H9 (cell line): ENCODE data around the gene JADE2. TPM values are rescaled to one million over a fixed set of nuclear protein-coding genes. Genes with fewer than 3 reads are reported as not detected.

Experiments used
- DNase-seq: peaks from one replicate; pipeline ENCODE4 v3.0.0-alpha.2; 2017
- H2AFZ ChIP-seq: one replicate; pipeline ENCODE4 v1.6.1; 2013; ENCODE audit warnings: mild to moderate bottlenecking, low read length, control low read depth, moderate library complexity
- H2AK5ac ChIP-seq: 2 replicates; pipeline ENCODE4 v1.6.1; 2013; ENCODE audit warnings: low read length, control low read depth, mixed read lengths; ENCODE audit not compliant: insufficient read length
- H2BK120ac ChIP-seq: one replicate; pipeline ENCODE4 v1.6.1; 2013; ENCODE audit warnings: low read depth, mild to moderate bottlenecking, low read length, control low read depth, inconsistent platforms; ENCODE audit not compliant: poor library complexity, severe bottlenecking
- H2BK12ac ChIP-seq: 2 replicates; pipeline ENCODE4 v1.6.1; 2013; ENCODE audit warnings: low read length, control low read depth, mixed read lengths, low read depth; ENCODE audit not compliant: insufficient read length
- H2BK15ac ChIP-seq: 2 replicates; pipeline ENCODE4 v1.6.1; 2013; ENCODE audit warnings: low read depth, low read length, control low read depth
- H2BK20ac ChIP-seq: one replicate; pipeline ENCODE4 v1.6.1; 2013; ENCODE audit warnings: low read depth, mild to moderate bottlenecking, low read length, control low read depth, inconsistent platforms; ENCODE audit not compliant: poor library complexity, severe bottlenecking
- H2BK5ac ChIP-seq: 2 replicates; pipeline ENCODE4 v1.6.1; 2013; ENCODE audit warnings: low read length, control low read depth, mixed read lengths; ENCODE audit not compliant: insufficient read length
- H3K14ac ChIP-seq: 2 replicates; pipeline ENCODE4 v1.6.1; 2013; ENCODE audit warnings: low read length, control low read depth; ENCODE audit not compliant: insufficient read depth
- H3K18ac ChIP-seq: 2 replicates; pipeline ENCODE4 v1.6.1; 2013; ENCODE audit warnings: low read depth, mild to moderate bottlenecking, mixed read lengths, low read length, control low read depth; ENCODE audit not compliant: insufficient read length
- H3K23ac ChIP-seq: 2 replicates; pipeline ENCODE4 v1.6.1; 2013; ENCODE audit warnings: low read length, control low read depth, mixed read lengths, low read depth; ENCODE audit not compliant: insufficient read length
- H3K23me2 ChIP-seq: 2 replicates; pipeline ENCODE4 v1.6.1; 2013; ENCODE audit warnings: low read depth, mild to moderate bottlenecking, mixed read lengths, low read length, control low read depth; ENCODE audit not compliant: insufficient read length, poor library complexity, severe bottlenecking
- H3K27ac ChIP-seq: 2 replicates; pipeline ENCODE4 v1.5.1; 2013; ENCODE audit warnings: low read length, control low read depth, mixed read lengths, low read depth; ENCODE audit not compliant: insufficient read length
- H3K27me3 ChIP-seq: 2 replicates; pipeline ENCODE4 v1.6.1; 2013; ENCODE audit warnings: low read length, control low read depth, inconsistent platforms; ENCODE audit not compliant: insufficient read depth
- H3K4ac ChIP-seq: 2 replicates; pipeline ENCODE4 v1.6.1; 2013; ENCODE audit warnings: low read depth, mild to moderate bottlenecking, control low read depth, inconsistent platforms, low read length, moderate library complexity
- H3K4me1 ChIP-seq: 2 replicates; pipeline ENCODE4 v1.6.1; 2013; ENCODE audit warnings: low read length, control low read depth, inconsistent platforms; ENCODE audit not compliant: insufficient read depth
- H3K4me2 ChIP-seq: 2 replicates; pipeline ENCODE4 v1.6.1; 2013; ENCODE audit warnings: low read length, control low read depth, mixed read lengths; ENCODE audit not compliant: insufficient read length, insufficient read depth
- H3K56ac ChIP-seq: 2 replicates; pipeline ENCODE4 v1.6.1; 2013; ENCODE audit warnings: low read depth, mild to moderate bottlenecking, mixed read lengths, low read length, control low read depth; ENCODE audit not compliant: insufficient read length
- H3K79me1 ChIP-seq: 2 replicates; pipeline ENCODE4 v1.6.1; 2013; ENCODE audit warnings: low read depth, mild to moderate bottlenecking, moderate library complexity, low read length, control low read depth, inconsistent platforms; ENCODE audit not compliant: insufficient read depth, poor library complexity, severe bottlenecking
- H3K79me2 ChIP-seq: 2 replicates; pipeline ENCODE4 v1.6.1; 2013; ENCODE audit warnings: low read length, control low read depth, inconsistent platforms; ENCODE audit not compliant: insufficient read depth
- H3K9ac ChIP-seq: 2 replicates; pipeline ENCODE4 v1.6.1; 2013; ENCODE audit warnings: low read length, control low read depth, mixed read lengths; ENCODE audit not compliant: insufficient read length; ENCODE audit errors: extremely low read depth
- H3K9me3 ChIP-seq: one replicate; pipeline ENCODE4 v1.6.1; 2013; ENCODE audit warnings: low read depth, low read length, inconsistent platforms; ENCODE audit not compliant: control insufficient read depth
- H3T11ph ChIP-seq: one replicate; pipeline ENCODE4 v1.6.1; 2013; ENCODE audit warnings: mild to moderate bottlenecking, low read length, control low read depth, inconsistent platforms
- H4K20me1 ChIP-seq: one replicate; pipeline ENCODE4 v1.6.1; 2013; ENCODE audit not compliant: control insufficient read depth, insufficient read length, insufficient read depth
- H4K5ac ChIP-seq: 2 replicates; pipeline ENCODE4 v1.6.1; 2013; ENCODE audit warnings: low read depth, mild to moderate bottlenecking, mixed read lengths, low read length, control low read depth; ENCODE audit not compliant: insufficient read length
- H4K8ac ChIP-seq: replicated peaks from 2 replicates; pipeline ENCODE4 v1.6.1; 2013; ENCODE audit warnings: low read length, control low read depth, mixed read lengths, low read depth; ENCODE audit not compliant: insufficient read length
- H4K91ac ChIP-seq: 2 replicates; pipeline ENCODE4 v1.6.1; 2013; ENCODE audit warnings: low read depth, mild to moderate bottlenecking, moderate library complexity, mixed read lengths, low read length, control low read depth; ENCODE audit not compliant: insufficient read length
- H3K27ac Mint-ChIP-seq, 3 experiments: 2 replicates in 2 of 3; 3 replicates in 1 of 3; pipeline ENCODE4 v1.8.0; 2020 to 2021; ENCODE audit warnings: mixed read lengths in 3 of 3, mild to moderate bottlenecking in 1 of 3, moderate library complexity in 1 of 3
- H3K27me3 Mint-ChIP-seq: 2 replicates; pipeline ENCODE4 v1.8.0; 2021; ENCODE audit warnings: low read depth, mild to moderate bottlenecking, moderate library complexity, mixed read lengths
- H3K36me3 Mint-ChIP-seq, 3 experiments: 2 replicates in 2 of 3; 3 replicates in 1 of 3; pipeline ENCODE4 v1.8.0; 2020 to 2021; ENCODE audit warnings: low read depth in 3 of 3, mixed read lengths in 3 of 3; ENCODE audit not compliant: insufficient read depth in 1 of 3
- H3K4me1 Mint-ChIP-seq, 2 experiments: 2 replicates each; pipeline ENCODE4 v1.8.0; 2020; ENCODE audit warnings: mixed read lengths in 2 of 2
- H3K4me3 Mint-ChIP-seq, 2 experiments: 2 replicates in 1 of 2; 3 replicates in 1 of 2; pipeline ENCODE4 v1.8.0; 2020 to 2021; ENCODE audit warnings: mild to moderate bottlenecking in 2 of 2, mixed read lengths in 2 of 2, moderate library complexity in 1 of 2
- H3K9me3 Mint-ChIP-seq, 2 experiments: 2 replicates in 1 of 2; 3 replicates in 1 of 2; pipeline ENCODE4 v1.8.0; 2020; ENCODE audit warnings: mild to moderate bottlenecking in 2 of 2, mixed read lengths in 2 of 2, moderate library complexity in 1 of 2
- WGBS: extraction: QIAGEN DNeasy Blood & Tissue Kit; methylation state at CpG from one replicate; pipeline ENCODE4 v1.1.7; 2013; ENCODE audit warnings: missing lambda C conversion rate, low lambda C conversion rate, mixed read lengths; ENCODE audit not compliant: insufficient read length; ENCODE audit errors: extremely low coverage; 5-methylcytosine and 5-hydroxymethylcytosine counted together
- total RNA-seq: library from RNA; stranded (reverse); gene quantifications from 2 replicates; pipeline ENCODE4 v1.2.1, GENCODE V29; 2021
- TF ChIP-seq, protein P1 (sequence below): fragments of 200-600 bp; sonication (generic); conservative IDR thresholded peaks from 3 replicates; pipeline ENCODE4 v1.8.0; 2021; ENCODE audit warnings: antibody characterized with exemption, mild to moderate bottlenecking

The JADE2 gene
- total RNA-seq, 1 experiment from 2014 or later, result 99.7 TPM

- H2AK5ac ChIP-seq, result no peak overlapping the region
- H3K4ac ChIP-seq, result no peak overlapping the region
- H4K8ac ChIP-seq, result no peak overlapping the region
- no peak overlapping the region for H3K27ac ChIP-seq
- Mint-ChIP-seq H3K4me3 (no peak overlapping the region), H3K27me3 (no peaks in the 10 kb centered on the region), H3K9me3 (no peaks in the 10 kb centered on the region), H3K36me3 (peaks cover 16 to 68% (median 46%) of the 10 kb centered on the region in 3 experiments; a peak in 6 of 7 replicates), H3K4me1 (peaks cover 0 to 13% of the 10 kb centered on the region in 2 experiments; a peak in 3 of 4 replicates), H3K27ac (no peak overlapping the region)
- H2BK120ac ChIP-seq, result no peak overlapping the region
- H2BK12ac ChIP-seq, result no peak overlapping the region
- WGBS, result no CpG with 5 or more reads among the region's 32 CpGs
- H3K79me1 ChIP-seq, result no peaks in the 10 kb centered on the region
- H3K9me3 ChIP-seq, result no peaks in the 10 kb centered on the region
- H3K79me2 ChIP-seq, result no peaks in the 10 kb centered on the region
- no peak overlapping the region for H4K91ac ChIP-seq
- H3K14ac ChIP-seq, result no peak overlapping the region
- H3K23ac ChIP-seq, result no peak overlapping the region
- H2BK20ac ChIP-seq, result no peak overlapping the region
- H3K56ac ChIP-seq, result no peak overlapping the region
- TF ChIP-seq, protein P1, sequence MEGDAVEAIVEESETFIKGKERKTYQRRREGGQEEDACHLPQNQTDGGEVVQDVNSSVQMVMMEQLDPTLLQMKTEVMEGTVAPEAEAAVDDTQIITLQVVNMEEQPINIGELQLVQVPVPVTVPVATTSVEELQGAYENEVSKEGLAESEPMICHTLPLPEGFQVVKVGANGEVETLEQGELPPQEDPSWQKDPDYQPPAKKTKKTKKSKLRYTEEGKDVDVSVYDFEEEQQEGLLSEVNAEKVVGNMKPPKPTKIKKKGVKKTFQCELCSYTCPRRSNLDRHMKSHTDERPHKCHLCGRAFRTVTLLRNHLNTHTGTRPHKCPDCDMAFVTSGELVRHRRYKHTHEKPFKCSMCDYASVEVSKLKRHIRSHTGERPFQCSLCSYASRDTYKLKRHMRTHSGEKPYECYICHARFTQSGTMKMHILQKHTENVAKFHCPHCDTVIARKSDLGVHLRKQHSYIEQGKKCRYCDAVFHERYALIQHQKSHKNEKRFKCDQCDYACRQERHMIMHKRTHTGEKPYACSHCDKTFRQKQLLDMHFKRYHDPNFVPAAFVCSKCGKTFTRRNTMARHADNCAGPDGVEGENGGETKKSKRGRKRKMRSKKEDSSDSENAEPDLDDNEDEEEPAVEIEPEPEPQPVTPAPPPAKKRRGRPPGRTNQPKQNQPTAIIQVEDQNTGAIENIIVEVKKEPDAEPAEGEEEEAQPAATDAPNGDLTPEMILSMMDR, result no peak
- H3K9ac ChIP-seq, result no peak overlapping the region
- H3K4me1 ChIP-seq, result no peaks in the 10 kb centered on the region
- H2BK15ac ChIP-seq, result no peak overlapping the region
- H4K5ac ChIP-seq, result no peak overlapping the region
- DNase-seq, result no peak
- H3T11ph ChIP-seq, result no peak overlapping the region
- H4K20me1 ChIP-seq, result no peaks in the 10 kb centered on the region
- H3K18ac ChIP-seq, result no peak overlapping the region
- no peak overlapping the region for H3K4me2 ChIP-seq
- no peaks in the 10 kb centered on the region for H3K23me2 ChIP-seq
- no peak overlapping the region for H2AFZ ChIP-seq
- H2BK5ac ChIP-seq, result no peak overlapping the region
- H3K27me3 ChIP-seq, result no peaks in the 10 kb centered on the region
These were observed 53.3 kb downstream of the JADE2 start for GRCh38 chr5:134578578-134579283.
